Measurements from ENCODE around the gene MTFMT.

DNA sequence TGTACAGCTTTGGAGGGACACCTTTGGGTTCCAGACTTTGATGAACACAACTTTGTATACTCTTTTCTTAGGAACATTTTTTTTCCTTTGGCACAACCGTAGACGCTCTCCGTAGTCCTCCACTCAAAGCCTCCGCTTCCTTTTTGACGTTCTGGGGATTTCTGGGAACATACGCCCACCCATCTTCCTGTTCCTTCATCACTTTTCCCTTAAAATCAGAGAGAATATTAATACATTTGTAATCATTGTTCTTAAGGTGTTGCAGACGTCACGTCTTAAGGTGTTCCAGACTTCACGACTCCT, 39.3 kb downstream of the MTFMT start:
- TF ChIP-seq GATA2 (IDR thresholded peaks at IDR 0.05; ENCODE audit: low read depth, low read length) (no peak), GATA3 (IDR thresholded peaks at IDR 0.05; ENCODE audit: low read depth, low read length) (no peak)
